Ascending aorta (tissue), 2 donors: ENCODE data around the gene PON1. TPM values are rescaled to one million over a fixed set of nuclear protein-coding genes. Genes with fewer than 3 reads are reported as not detected.

Source experiments
- DNase-seq, 2 donors: peaks; one replicate each; pipeline ENCODE4 v3.0.0-alpha.2; 2019; ENCODE audit warnings: low spot score in 2 of 2
- H3K27ac ChIP-seq, 2 donors: fragments of 200-600 bp; sonication (generic); one replicate each; pipeline ENCODE4 v1.5.1; 2016 to 2017; ENCODE audit warnings: mild to moderate bottlenecking in 1 of 2
- H3K27me3 ChIP-seq: fragments of 200-600 bp; sonication (generic); one replicate; pipeline ENCODE4 v1.5.1; 2017
- H3K36me3 ChIP-seq, 2 donors: fragments of 200-600 bp; sonication (generic); one replicate each; pipeline ENCODE4 v1.5.1; 2016
- H3K4me1 ChIP-seq, 2 donors: fragments of 200-600 bp; sonication (generic); one replicate each; pipeline ENCODE4 v1.5.1; 2016 to 2017; ENCODE audit warnings: mild to moderate bottlenecking in 1 of 2
- H3K4me3 ChIP-seq, 2 donors: fragments of 200-600 bp; sonication (generic); one replicate each; pipeline ENCODE4 v1.5.1; 2016 to 2017; ENCODE audit warnings: mild to moderate bottlenecking in 1 of 2
- H3K9me3 ChIP-seq, 2 donors: fragments of 200-600 bp; sonication (generic); one replicate each; pipeline ENCODE4 v1.5.1; 2016
- CTCF ChIP-seq, 3 experiments: fragments of 200-600 bp in 2 of 3; fragments of 450-650 bp in 1 of 3; sonication (generic) in 2 of 3; IDR thresholded peaks; one replicate each; pipeline ENCODE4 v1.5.1; 2016 to 2019; ENCODE audit warnings: antibody characterized with exemption in 3 of 3, mild to moderate bottlenecking in 1 of 3, moderate library complexity in 1 of 3
- intact Hi-C: fragments of 100-400 bp; cut with DNase I; formaldehyde crosslinking; loops from one replicate; pipeline ENCODE4 v1.15.1; 2023
- total RNA-seq: library from RNA; depleted of rRNA; stranded (reverse); fragments of >200 nt; gene quantifications from one replicate; pipeline ENCODE4 v1.1.0, GENCODE V29; 2016

Gene PON1
- total RNA-seq, 1 donor from 2014 or later: not detected

DNA sequence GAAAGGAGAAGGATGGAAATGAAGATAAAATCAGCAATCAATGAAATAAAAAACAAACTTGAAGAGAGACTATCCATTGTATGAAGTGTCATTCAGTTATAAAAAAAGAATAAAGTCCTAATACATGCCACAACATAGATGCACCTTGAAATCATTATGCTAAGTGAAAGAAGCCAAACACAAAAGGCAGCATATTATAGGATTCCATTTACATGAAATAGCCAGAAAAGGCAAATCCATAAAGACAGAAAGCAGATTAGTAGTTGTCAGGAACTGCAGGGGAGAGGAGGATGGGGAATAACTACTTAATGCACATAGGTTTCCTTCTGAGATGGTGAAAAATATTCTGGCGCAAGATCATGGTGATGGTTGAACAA lies 6.6 kb upstream of the PON1 start:
- H3K4me3 ChIP-seq: peak overlapping the region; percentile 43 to 47
- no peak for TF ChIP-seq CTCF (IDR thresholded peaks at IDR 0.05)
- DNase-seq: no peak
- no peaks in the 10 kb centered on the region for H3K9me3 ChIP-seq
- H3K27ac ChIP-seq: no peak overlapping the region
- intact Hi-C loops: no loop called here
- no peaks in the 10 kb centered on the region for H3K4me1 ChIP-seq
- H3K36me3 ChIP-seq: no peaks in the 10 kb centered on the region
- H3K27me3 ChIP-seq: no peaks in the 10 kb centered on the region

DNA sequence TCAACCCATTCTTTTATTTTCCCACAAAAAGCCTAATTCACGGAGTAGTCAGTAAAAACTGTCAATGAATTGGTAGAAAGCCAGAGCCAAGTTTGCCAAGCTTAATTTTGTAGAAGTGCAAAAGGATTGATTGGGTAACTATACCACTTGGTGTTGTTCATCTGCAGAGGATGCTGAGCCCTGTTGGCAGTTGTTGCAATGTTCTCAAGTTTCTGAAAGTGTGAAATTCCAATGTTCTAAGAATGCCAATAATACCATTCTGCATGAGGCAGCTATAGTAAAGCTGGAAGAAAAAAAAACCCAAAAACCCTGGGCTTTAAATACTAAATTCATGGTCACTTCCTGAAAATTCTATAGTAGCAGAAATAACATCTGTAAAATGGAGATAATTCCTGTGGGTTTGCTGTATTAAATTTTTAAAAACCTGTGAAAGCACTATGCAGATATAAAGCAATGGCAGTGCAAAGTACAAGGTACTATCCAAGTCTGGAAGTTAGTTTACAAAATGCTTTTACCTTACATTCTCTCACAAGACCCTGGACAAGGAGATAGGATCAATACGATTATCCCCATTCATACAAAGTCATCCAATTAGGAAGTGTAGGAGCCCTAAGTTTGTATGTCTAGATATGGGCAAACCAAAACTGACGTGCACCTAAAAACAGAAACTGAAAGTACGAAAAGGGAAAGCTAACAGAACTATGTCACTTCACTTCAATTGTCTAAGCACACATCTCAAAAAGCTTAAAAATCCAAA lies 6.0 kb upstream of the PON1 start:
- no peaks in the 10 kb centered on the region for H3K9me3 ChIP-seq
- no peaks in the 10 kb centered on the region for H3K36me3 ChIP-seq
- no peak for DNase-seq
- no peaks in the 10 kb centered on the region for H3K27me3 ChIP-seq
- H3K4me1 ChIP-seq: no peaks in the 10 kb centered on the region
- peak overlapping the region; percentile 43 to 47 for H3K4me3 ChIP-seq
- intact Hi-C loops: no loop called here
- no peak for TF ChIP-seq CTCF (IDR thresholded peaks at IDR 0.05)
- H3K27ac ChIP-seq: no peak overlapping the region

DNA sequence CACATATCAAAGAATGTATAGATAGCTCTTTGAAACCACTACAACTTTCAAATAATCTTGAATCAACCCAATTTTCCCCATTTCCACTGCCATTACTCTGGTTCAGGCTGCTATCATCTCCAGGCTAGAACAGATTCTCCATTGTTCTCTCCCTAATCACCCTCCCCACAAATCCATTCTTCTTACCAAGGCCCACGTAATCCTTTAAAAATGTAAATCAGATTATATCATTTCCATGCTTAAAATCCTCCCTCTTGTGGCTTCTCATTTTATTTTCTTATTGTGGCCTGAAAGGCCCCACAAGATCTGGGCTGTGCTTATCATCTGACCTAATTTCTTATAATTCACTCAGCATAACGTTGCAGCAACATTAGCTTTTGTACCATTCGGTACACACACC lies 3.0 kb upstream of the PON1 start:
- H3K36me3 ChIP-seq: no peaks in the 10 kb centered on the region
- intact Hi-C loops: no loop called here
- H3K27ac ChIP-seq: no peak overlapping the region
- H3K9me3 ChIP-seq: no peaks in the 10 kb centered on the region
- no peaks in the 10 kb centered on the region for H3K27me3 ChIP-seq
- no peak for DNase-seq
- H3K4me1 ChIP-seq: no peaks in the 10 kb centered on the region
- no peak overlapping the region for H3K4me3 ChIP-seq
- TF ChIP-seq CTCF (IDR thresholded peaks at IDR 0.05): no peak

GRCh38 chr7:95323410-95324129 lies 762 bp downstream of the PON1 start:
- Histone ChIP-seq H3K27ac (no peak overlapping the region), H3K4me1 (no peaks in the 10 kb centered on the region), H3K9me3 (no peaks in the 10 kb centered on the region), H3K27me3 (no peaks in the 10 kb centered on the region), H3K36me3 (no peaks in the 10 kb centered on the region), H3K4me3 (no peak overlapping the region)
- DNase-seq: no peak
- intact Hi-C loops: no loop called here
- no peak for TF ChIP-seq CTCF (IDR thresholded peaks at IDR 0.05)

GRCh38 chr7:95322854-95323253 lies 1.5 kb downstream of the PON1 start:
- no peak for DNase-seq
- H3K4me1 ChIP-seq: no peaks in the 10 kb centered on the region
- H3K9me3 ChIP-seq: no peaks in the 10 kb centered on the region

More at GRCh38 chr7:95322854-95323253, 1.5 kb downstream of the PON1 start:
- H3K36me3 ChIP-seq: no peaks in the 10 kb centered on the region
- no peak overlapping the region for H3K4me3 ChIP-seq
- intact Hi-C loops: no loop called here
- H3K27ac ChIP-seq: no peak overlapping the region
- H3K27me3 ChIP-seq: no peaks in the 10 kb centered on the region
- TF ChIP-seq CTCF (IDR thresholded peaks at IDR 0.05): no peak
